HG02884 (cell line): ENCODE data around the gene WDR77.

Experiments used
- ATAC-seq: cut with Tn5 transposase; IDR thresholded peaks from one replicate; pipeline ENCODE4 v1.9.1; 2021; ENCODE audit warnings: mild to moderate bottlenecking, moderate library complexity; ENCODE audit not compliant: unreplicated experiment

Gene WDR77

DNA sequence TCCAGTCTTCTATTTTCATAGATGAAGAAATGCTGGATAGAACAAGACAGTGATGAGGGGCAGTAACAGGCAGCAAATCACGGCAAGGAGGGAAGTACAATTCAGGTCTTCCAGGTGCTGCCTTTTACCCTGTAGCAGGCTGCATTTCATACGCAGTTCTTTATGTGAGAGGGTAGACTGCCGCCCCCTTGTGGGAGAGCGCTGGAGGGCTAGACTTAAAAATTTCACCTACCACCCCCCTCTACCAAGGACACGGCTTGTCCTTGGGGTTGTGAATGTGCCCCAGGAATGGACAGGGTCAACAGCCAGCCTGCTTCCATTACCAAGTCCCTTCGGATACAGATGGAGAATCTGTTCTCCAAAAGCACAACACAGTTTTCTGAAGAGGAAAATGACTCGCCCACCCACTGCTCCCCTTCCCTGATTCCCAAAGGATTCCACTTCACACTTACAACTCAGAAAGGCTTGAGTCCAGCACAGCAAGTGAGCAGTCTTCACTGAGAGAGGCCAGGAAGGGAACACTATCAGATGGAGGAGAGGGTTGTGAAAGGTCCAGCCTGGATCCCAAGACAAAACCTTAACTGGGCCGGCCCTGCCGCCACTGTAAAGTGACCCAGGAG, 7.4 kb downstream of the WDR77 start:
- no peak for ATAC-seq

DNA sequence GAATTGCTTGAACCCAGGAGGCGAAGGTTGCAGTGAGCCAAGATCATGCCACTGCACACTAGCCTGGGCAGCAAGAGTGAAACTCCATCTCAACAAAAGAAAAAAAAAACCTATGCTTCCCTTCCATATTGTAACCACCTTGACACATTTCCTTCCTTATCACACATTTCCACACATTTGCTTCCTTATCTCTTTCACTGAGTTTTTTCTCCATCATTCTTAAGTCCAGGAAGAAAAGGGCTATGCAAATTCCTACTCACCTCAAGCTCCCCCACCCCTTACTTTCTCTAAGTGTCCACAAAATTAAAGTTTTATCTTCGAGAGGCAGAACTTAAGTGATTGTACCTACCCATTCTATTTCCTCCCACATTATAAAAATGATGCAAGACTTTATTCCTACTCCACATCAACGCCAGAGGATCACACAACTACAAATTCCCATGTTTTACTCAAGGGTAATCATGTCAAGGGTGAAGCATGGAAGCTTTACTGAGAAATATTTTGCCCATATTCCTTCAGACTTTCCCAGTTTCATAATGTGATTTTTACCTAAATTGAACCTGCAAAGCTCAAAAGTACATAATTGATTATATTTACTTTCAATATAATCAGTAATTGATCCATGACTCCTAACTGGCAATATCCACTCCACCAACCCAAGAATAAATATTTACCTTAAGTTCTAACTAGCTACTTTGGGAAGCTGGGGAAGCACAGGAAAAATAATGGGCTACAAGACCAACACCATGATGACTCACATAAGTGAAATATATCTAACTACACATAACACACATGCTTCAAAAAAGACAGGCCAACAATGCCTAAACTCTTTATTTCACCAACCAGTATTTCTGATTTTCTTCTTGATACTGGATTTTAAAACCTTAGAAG, 9.3 kb downstream of the WDR77 start:
- ATAC-seq, result no peak

DNA sequence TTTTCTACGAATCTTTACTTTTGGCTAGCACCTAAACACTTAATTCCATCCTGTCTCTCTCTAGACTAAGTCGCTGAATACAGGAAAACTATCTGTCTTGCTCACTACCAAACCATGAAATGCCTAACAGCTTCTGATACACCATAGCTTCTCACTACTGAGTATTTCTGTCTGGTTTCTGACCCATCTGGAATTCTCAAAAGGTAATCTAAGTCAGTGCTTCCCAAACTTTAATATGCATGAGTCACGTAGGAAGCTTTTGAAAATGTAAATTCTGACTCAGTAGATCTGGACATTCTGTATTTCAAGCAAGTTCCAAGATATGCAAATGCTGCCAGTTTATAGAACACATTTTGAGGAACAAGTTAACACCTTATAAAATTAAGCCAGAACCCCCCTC, 12.3 kb downstream of the WDR77 start:
- ATAC-seq, result no peak

DNA sequence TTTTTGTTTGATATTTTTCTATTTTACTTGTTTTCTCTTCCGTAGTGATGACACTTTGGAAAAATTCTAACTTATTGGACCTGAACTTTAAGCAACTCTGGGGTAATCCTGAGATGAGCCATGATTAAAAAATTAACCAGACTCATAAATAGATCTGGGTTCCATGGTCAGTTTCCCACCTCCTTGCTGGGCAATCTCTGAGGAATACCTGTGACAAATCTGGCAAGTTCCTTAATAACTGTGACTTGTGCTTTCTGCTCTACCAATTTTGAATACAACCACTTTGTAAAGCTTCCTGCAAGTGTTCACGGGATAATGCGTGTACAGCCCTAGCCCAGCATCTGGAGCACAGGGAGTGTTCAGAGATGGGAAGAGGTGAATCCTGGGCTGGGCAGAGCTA, 24.8 kb downstream of the WDR77 start:
- ATAC-seq, result no peak

DNA sequence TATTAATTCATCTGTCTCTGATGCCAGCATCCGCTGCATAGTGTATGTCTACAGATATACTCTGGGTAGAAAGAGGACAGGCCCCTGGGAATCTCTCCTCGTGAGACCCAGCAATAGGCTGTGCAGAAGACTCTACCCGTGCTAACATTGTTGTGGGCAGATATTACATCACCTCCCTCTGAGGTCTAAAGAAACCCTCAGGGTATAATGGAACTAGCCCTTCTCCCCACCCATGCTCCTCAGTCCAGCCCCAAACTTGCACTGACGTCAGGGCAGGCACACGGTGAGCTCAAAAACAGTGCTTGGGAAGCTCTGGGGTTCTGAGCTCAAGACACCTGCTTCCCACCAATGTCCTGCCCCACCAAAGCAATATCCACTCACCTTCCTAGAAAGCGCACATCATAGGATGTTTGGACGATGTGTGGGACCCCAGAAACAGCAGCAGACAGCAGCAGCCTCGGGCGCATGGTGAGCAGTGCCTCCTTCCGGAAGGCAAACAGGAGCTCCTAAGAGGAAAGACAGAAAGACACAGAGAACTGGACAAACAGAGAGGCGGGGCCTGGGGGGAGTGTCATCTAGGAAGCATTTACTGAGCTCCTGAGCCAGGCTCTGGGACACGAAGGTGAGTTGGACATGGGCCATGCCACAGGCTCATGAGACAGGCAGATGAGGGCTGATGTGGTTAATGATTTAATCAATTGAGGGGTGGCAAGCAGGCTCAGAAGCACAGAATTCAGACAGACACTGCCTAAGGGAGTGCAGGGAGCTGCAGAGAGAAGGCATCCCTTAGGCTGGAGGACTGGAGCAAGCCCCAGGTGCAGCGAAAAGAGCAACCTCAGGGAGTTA, 26.3 kb downstream of the WDR77 start:
- ATAC-seq, result no peak

DNA sequence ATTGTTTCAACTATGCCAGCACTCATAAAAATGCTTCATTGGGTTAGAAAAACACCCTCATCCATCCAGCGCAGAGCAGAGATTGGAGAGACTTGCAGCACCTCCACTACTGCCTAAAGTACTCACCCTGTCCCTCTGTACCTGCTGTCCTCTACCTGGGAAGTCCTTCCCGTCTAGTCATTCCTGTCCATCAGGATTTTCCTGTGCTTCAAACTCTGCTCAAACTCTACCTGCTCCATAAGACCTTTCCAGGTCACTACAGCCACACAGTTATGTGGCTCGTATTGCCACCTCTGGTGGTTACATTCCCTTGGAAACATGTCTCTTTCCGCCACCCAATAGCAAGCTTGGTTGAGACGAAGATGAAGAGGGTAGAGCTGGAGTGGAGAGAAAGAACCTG, 28.7 kb downstream of the WDR77 start:
- ATAC-seq, result no peak

GRCh38 chr1:111419037-111419436, 30.0 kb downstream of the WDR77 start:
- no peak for ATAC-seq

GRCh38 chr1:111417755-111418154, 31.3 kb downstream of the WDR77 start:
- no peak for ATAC-seq

DNA sequence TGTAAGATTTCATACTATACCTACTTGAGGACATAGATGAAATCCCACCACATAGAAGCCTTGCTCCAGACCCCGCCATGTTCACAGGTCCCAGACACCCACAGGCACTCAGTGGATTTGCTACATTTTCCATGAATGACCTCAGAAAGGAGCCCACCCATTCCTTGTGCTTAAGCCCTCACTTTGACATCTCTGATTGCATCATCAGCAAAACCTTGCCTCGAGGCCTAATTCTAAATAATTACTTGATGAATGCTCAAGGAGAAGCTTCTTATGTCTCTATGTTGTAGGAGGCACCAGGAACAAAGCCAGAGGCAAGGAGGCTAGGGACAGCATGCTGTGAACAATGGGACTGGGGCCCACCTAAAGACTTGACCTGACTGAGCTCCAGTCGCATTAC, 33.6 kb downstream of the WDR77 start:
- no peak for ATAC-seq

- ATAC-seq, result no peak
Measured at GRCh38 chr1:111414756-111415155, 34.3 kb downstream of the WDR77 start.

- no peak for ATAC-seq
Measured at GRCh38 chr1:111412839-111413238, 36.2 kb downstream of the WDR77 start.

- no peak for ATAC-seq
Measured at GRCh38 chr1:111407301-111407700, 41.8 kb downstream of the WDR77 start.

DNA sequence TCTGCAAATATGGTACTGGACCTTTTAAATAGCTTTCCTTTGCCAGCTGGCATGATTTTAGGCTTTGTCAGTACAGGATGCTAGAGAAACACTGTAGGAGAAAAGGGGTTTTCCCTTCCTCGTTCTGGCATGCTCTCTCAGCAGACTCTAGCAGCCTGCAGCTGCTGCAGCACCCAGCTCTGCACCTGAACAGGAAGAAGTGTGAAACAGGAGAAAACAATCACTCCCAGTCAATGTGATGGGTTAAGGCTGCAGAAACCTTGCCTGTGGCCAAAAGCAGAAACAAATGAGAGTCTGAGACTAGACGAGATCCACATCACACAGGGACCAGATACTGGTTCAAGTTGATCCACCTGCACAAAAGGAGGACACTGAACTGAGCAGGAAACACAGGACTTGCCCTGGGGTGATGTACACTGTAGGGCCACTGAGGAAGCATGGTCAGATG, 42.7 kb downstream of the WDR77 start:
- peak; percentile 99 for ATAC-seq

- no peak for ATAC-seq
Measured at GRCh38 chr1:111404588-111404987, 44.5 kb downstream of the WDR77 start.

DNA sequence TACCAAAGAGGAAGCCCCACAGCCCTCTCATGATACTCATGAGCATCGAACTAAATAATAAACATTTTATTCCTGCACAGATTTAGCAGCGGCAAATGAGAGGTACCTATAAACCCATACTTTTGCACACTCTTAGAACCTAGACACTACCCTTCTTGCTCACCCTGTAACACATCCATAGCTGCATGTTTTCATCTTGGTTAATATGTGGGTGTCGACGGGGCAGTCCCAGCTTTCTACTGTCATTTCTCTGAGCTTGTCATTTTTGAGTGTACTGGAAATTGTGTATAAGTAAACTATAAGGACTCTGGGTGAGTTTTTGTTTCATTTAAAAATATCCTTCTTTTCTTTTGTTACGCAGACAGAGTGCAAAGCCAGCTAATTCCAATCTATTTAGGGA, 47.0 kb downstream of the WDR77 start:
- no peak for ATAC-seq

- ATAC-seq, result no peak
Measured at GRCh38 chr1:111399792-111400610, 49.1 kb downstream of the WDR77 start.

DNA sequence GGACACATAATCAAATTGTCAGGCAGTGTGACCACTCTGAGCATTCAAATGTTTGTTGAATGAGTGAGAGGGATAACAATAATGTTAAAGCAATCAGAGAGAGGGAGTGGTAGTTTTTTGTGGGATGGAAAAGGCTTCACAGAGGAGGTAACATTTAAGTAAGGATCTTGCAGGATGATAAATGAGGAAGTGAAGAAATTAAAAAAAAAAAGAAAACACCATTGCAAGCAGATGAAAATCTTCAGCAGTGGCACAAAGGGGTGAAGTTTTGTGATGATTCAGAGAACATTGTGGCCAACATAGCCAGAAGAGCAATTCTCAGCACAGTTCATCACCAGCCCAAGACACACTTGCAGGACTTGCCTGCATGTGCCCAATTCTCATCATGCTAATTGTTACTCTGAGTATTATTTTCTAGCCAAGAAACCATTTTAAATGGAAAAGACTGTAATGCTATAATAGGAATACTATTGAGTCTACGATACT, 56.6 kb downstream of the WDR77 start:
- no peak for ATAC-seq

GRCh38 chr1:111392042-111392441, 57.0 kb downstream of the WDR77 start:
- no peak for ATAC-seq
